ENCODE results near the gene DMRTB1.
A peak's percentile ranks its signal among the peaks of the same experiment; 100 is the strongest.

Gene DMRTB1

GRCh38 chr1:53501065-53502005 is 42.1 kb downstream of the DMRTB1 start:
- in situ Hi-C loops (cut with HindIII; ENCODE audit: low pct_ligation_motif_present, low pct_unique_long_range_greater_than_20kb, low sequenced_read_pairs): no loop called here
- no peak for DNase-seq

GRCh38 chr1:53502641-53503432 is 43.6 kb downstream of the DMRTB1 start:
- in situ Hi-C loops (cut with HindIII; ENCODE audit: low pct_ligation_motif_present, low pct_unique_long_range_greater_than_20kb, low sequenced_read_pairs): no loop called here
- no peak for DNase-seq

GRCh38 chr1:53503433-53504217 is 44.4 kb downstream of the DMRTB1 start:
- in situ Hi-C loops (cut with HindIII; ENCODE audit: low pct_ligation_motif_present, low pct_unique_long_range_greater_than_20kb, low sequenced_read_pairs): no loop called here
- no peak for DNase-seq

- no peak for DNase-seq
- in situ Hi-C loops (cut with HindIII; ENCODE audit: low pct_ligation_motif_present, low pct_unique_long_range_greater_than_20kb, low sequenced_read_pairs): no loop called here
Observed at GRCh38 chr1:53504901-53505300, 45.7 kb downstream of the DMRTB1 start.

- in situ Hi-C loops (cut with HindIII; ENCODE audit: low pct_ligation_motif_present, low pct_unique_long_range_greater_than_20kb, low sequenced_read_pairs): no loop called here
- DNase-seq: no peak
Observed at GRCh38 chr1:53505401-53505800, 46.2 kb downstream of the DMRTB1 start.

- in situ Hi-C loops (cut with HindIII; ENCODE audit: low pct_ligation_motif_present, low pct_unique_long_range_greater_than_20kb, low sequenced_read_pairs): no loop called here
- DNase-seq: no peak
Observed at GRCh38 chr1:53505891-53506290, 46.7 kb downstream of the DMRTB1 start.

- in situ Hi-C loops (cut with HindIII; ENCODE audit: low pct_ligation_motif_present, low pct_unique_long_range_greater_than_20kb, low sequenced_read_pairs): no loop called here
- DNase-seq: no peak
Observed at GRCh38 chr1:53506355-53507050, 47.3 kb downstream of the DMRTB1 start.

- no peak for DNase-seq
- in situ Hi-C loops (cut with HindIII; ENCODE audit: low pct_ligation_motif_present, low pct_unique_long_range_greater_than_20kb, low sequenced_read_pairs): no loop called here
Observed at GRCh38 chr1:53507116-53507820, 48.1 kb downstream of the DMRTB1 start.

- DNase-seq: no peak
- in situ Hi-C loops (cut with HindIII; ENCODE audit: low pct_ligation_motif_present, low pct_unique_long_range_greater_than_20kb, low sequenced_read_pairs): no loop called here
Observed at GRCh38 chr1:53508056-53508990, 49.1 kb downstream of the DMRTB1 start.

- in situ Hi-C loops (cut with HindIII; ENCODE audit: low pct_ligation_motif_present, low pct_unique_long_range_greater_than_20kb, low sequenced_read_pairs): no loop called here
- DNase-seq: peak; percentile 89
Observed at GRCh38 chr1:53508991-53509666, 49.9 kb downstream of the DMRTB1 start.

- in situ Hi-C loops (cut with HindIII; ENCODE audit: low pct_ligation_motif_present, low pct_unique_long_range_greater_than_20kb, low sequenced_read_pairs): no loop called here
- no peak for DNase-seq
Observed at GRCh38 chr1:53509775-53510174, 50.6 kb downstream of the DMRTB1 start.

GRCh38 chr1:53510215-53510614 is 51.0 kb downstream of the DMRTB1 start:
- in situ Hi-C loops (cut with HindIII; ENCODE audit: low pct_ligation_motif_present, low pct_unique_long_range_greater_than_20kb, low sequenced_read_pairs): no loop called here
- DNase-seq: no peak

GRCh38 chr1:53511323-53511932 is 52.2 kb downstream of the DMRTB1 start:
- in situ Hi-C loops (cut with HindIII; ENCODE audit: low pct_ligation_motif_present, low pct_unique_long_range_greater_than_20kb, low sequenced_read_pairs): no loop called here

GRCh38 chr1:53511933-53512806 is 53.0 kb downstream of the DMRTB1 start:
- in situ Hi-C loops (cut with HindIII; ENCODE audit: low pct_ligation_motif_present, low pct_unique_long_range_greater_than_20kb, low sequenced_read_pairs): no loop called here
- DNase-seq: no peak

More at GRCh38 chr1:53511323-53511932, 52.2 kb downstream of the DMRTB1 start:
- no peak for DNase-seq
